Panc1 (cell line): ENCODE data around the gene TMED5. TPM values are rescaled to one million over a fixed set of nuclear protein-coding genes. Genes with fewer than 3 reads are reported as not detected.

Source experiments
- total RNA-seq: library from RNA; stranded (reverse); gene quantifications from one replicate; pipeline ENCODE4 v1.2.1, GENCODE V29; 2021; ENCODE audit not compliant: unreplicated experiment

Gene TMED5
- total RNA-seq, 1 experiment from 2014 or later, result 45.6 TPM

Other genes starting within 250 kb of the TMED5 start
- gene DIPK1A, start 219.0 kb downstream of the TMED5 start, total RNA-seq, result 1.2 TPM
- 24.8 TPM for gene MTF2, start 101.1 kb downstream of the TMED5 start, total RNA-seq
- 11.6 TPM for gene CCDC18, start 311 bp upstream of the TMED5 start, total RNA-seq
- 39.0 TPM for gene DR1, start 165.5 kb upstream of the TMED5 start, total RNA-seq